B cell (primary cell): ENCODE results near the gene ATG7. TPM values are rescaled to one million over a fixed set of nuclear protein-coding genes. Genes with fewer than 3 reads are reported as not detected.

Source experiments
- ATAC-seq: fragments of 200-7000 bp; cut with Tn5 transposase; one replicate; pipeline ENCODE4 v1.10.0; 2021; ENCODE audit warnings: low read depth, mild to moderate bottlenecking, moderate number of reproducible peaks, moderate library complexity
- CTCF ChIA-PET: fragments of 350-600 bp; sonication (Branson Sonifier 250); formaldehyde crosslinking; loops from one replicate; lab custom pipeline; 2021; ENCODE audit warnings: antibody characterized with exemption, inconsistent platforms; lab: Charles Lee
- POLR2A ChIA-PET: fragments of 350-600 bp; sonication (Branson Sonifier 250); formaldehyde crosslinking; loops from one replicate; lab custom pipeline; 2021; ENCODE audit warnings: antibody characterized with exemption; lab: Charles Lee
- DNase-seq: peaks from one replicate; pipeline ENCODE4 v3.0.0; 2013
- H2AFZ ChIP-seq: 2 replicates; pipeline ENCODE4 v1.6.1; 2012; ENCODE audit warnings: mild to moderate bottlenecking, low read depth, low read length; ENCODE audit not compliant: insufficient read depth, poor library complexity, severe bottlenecking
- H3K27ac ChIP-seq, 2 donors: 1 replicate in 1 of 2; 2 replicates in 1 of 2; pipeline ENCODE4 v1.5.1; 2012 to 2013; ENCODE audit warnings: low read length in 2 of 2, mild to moderate bottlenecking in 2 of 2, moderate library complexity in 1 of 2
- H3K27me3 ChIP-seq, 4 experiments: fragments of 200-600 bp in 1 of 4; sonication (generic) in 1 of 4; replicated peaks in 1 of 4; 1 replicate in 2 of 4; 2 replicates in 2 of 4; pipeline versions ENCODE4 v1.6.1 to v1.7.0; 2013 to 2016; ENCODE audit warnings: low read length in 3 of 4, mild to moderate bottlenecking in 2 of 4, mixed read lengths in 1 of 4, moderate library complexity in 1 of 4; ENCODE audit not compliant: insufficient read depth in 4 of 4, control insufficient read depth in 3 of 4; ENCODE audit errors: control extremely low read depth in 1 of 4
- H3K36me3 ChIP-seq, 2 experiments: replicated peaks in 1 of 2; 1 replicate in 1 of 2; 2 replicates in 1 of 2; pipeline versions ENCODE4 v1.6.1 to v1.7.1; 2013; ENCODE audit warnings: low read length in 1 of 2; ENCODE audit not compliant: insufficient read depth in 2 of 2, control insufficient read depth in 1 of 2; ENCODE audit errors: control extremely low read depth in 1 of 2, extremely low read depth in 1 of 2
- H3K4me1 ChIP-seq, 2 donors: fragments of 200-600 bp in 1 of 2; sonication (generic) in 1 of 2; 1 replicate in 1 of 2; 2 replicates in 1 of 2; pipeline versions ENCODE4 v1.5.1 to v1.6.1; 2013 to 2017; ENCODE audit warnings: low read length in 2 of 2; ENCODE audit not compliant: control insufficient read depth in 2 of 2, insufficient read depth in 2 of 2
- H3K4me2 ChIP-seq: replicated peaks from 2 replicates; pipeline ENCODE3; 2012; ENCODE audit warnings: mild to moderate bottlenecking, low read depth, low read length; ENCODE audit not compliant: poor library complexity, severe bottlenecking
- H3K4me3 ChIP-seq, 5 experiments: fragments of 200-600 bp in 1 of 5; sonication (generic) in 1 of 5; 1 replicate in 3 of 5; 2 replicates in 2 of 5; pipeline versions ENCODE4 v1.5.1 to v1.7.0; 2011 to 2016; ENCODE audit warnings: low read length in 4 of 5, mild to moderate bottlenecking in 4 of 5, low read depth in 2 of 5, control low read depth in 1 of 5, moderate library complexity in 1 of 5; ENCODE audit not compliant: insufficient read depth in 1 of 5; ENCODE audit errors: control extremely low read depth in 1 of 5, extremely low read depth in 1 of 5
- H3K79me2 ChIP-seq: fragments of 200-600 bp; sonication (generic); one replicate; pipeline ENCODE4 v1.6.0; 2016; ENCODE audit warnings: low read length; ENCODE audit not compliant: control insufficient read depth, insufficient read depth
- H3K9ac ChIP-seq: fragments of 200-600 bp; sonication (generic); 2 replicates; pipeline ENCODE4 v1.6.1; 2017; ENCODE audit warnings: mild to moderate bottlenecking, low read length, moderate library complexity
- H3K9me3 ChIP-seq, 3 donors: one replicate each; pipeline versions ENCODE4 v1.6.1 to v1.7.1; 2013; ENCODE audit warnings: low read length in 2 of 3; ENCODE audit not compliant: control insufficient read depth in 2 of 3, insufficient read depth in 1 of 3; ENCODE audit errors: control extremely low read depth in 1 of 3
- H4K20me1 ChIP-seq: 2 replicates; pipeline ENCODE4 v1.6.0; 2012; ENCODE audit warnings: mild to moderate bottlenecking, low read length; ENCODE audit not compliant: insufficient read depth, control insufficient read depth, poor library complexity, severe bottlenecking
- H3K27ac Mint-ChIP-seq: one replicate; pipeline ENCODE4 v1.8.0; 2021; ENCODE audit warnings: mixed read lengths
- H3K27me3 Mint-ChIP-seq: one replicate; pipeline ENCODE4 v1.8.0; 2021; ENCODE audit warnings: mixed read lengths
- H3K4me1 Mint-ChIP-seq: one replicate; pipeline ENCODE4 v1.8.0; 2021; ENCODE audit warnings: mixed read lengths
- H3K4me3 Mint-ChIP-seq: one replicate; pipeline ENCODE4 v1.8.0; 2021; ENCODE audit warnings: mixed read lengths
- H3K9me3 Mint-ChIP-seq: one replicate; pipeline ENCODE4 v1.8.0; 2022; ENCODE audit warnings: mixed read lengths; ENCODE audit not compliant: insufficient read depth
- EZH2 ChIP-seq: IDR thresholded peaks from 2 replicates; pipeline ENCODE4 v1.6.1; 2012; ENCODE audit warnings: borderline replicate concordance, low read depth, mild to moderate bottlenecking, moderate library complexity, low read length; ENCODE audit not compliant: insufficient read depth, poor library complexity, severe bottlenecking
- whole genome bisulfite sequencing: methylation state at CpG from one replicate; pipeline ENCODE4 v1.1.5; 2013; ENCODE audit warnings: missing lambda C conversion rate; ENCODE audit not compliant: insufficient coverage; 5-methylcytosine and 5-hydroxymethylcytosine counted together
- intact Hi-C: fragments of 100-400 bp; cut with micrococcal nuclease; formaldehyde crosslinking; loops from one replicate; pipeline ENCODE4 v1.10.0; 2022
- polyA plus RNA-seq: library from polyadenylated mRNA; depleted of rRNA; stranded (reverse); fragments of >200 nt; gene quantifications from 2 replicates; pipeline ENCODE4 v1.2.3, GENCODE V29; 2012
- total RNA-seq, 2 donors: library from RNA; stranded (reverse); fragments of 120-200 nt in 1 of 2; gene quantifications; 1 replicate in 1 of 2; 2 replicates in 1 of 2; pipeline versions ENCODE4 v1.2.3 to v1.2.4, GENCODE V29; 2013 to 2022
- TF ChIP-seq, protein P1 (sequence below): fragments of 200-600 bp; IDR thresholded peaks from one replicate; pipeline ENCODE4 v1.8.0; 2022; ENCODE audit warnings: antibody characterized with exemption, mild to moderate bottlenecking

Gene ATG7
- total and polyA plus RNA-seq, 2 donors (not counting 1 experiment from before 2014, with no cell fraction given) = 13.9 to 66.4 TPM

DNA sequence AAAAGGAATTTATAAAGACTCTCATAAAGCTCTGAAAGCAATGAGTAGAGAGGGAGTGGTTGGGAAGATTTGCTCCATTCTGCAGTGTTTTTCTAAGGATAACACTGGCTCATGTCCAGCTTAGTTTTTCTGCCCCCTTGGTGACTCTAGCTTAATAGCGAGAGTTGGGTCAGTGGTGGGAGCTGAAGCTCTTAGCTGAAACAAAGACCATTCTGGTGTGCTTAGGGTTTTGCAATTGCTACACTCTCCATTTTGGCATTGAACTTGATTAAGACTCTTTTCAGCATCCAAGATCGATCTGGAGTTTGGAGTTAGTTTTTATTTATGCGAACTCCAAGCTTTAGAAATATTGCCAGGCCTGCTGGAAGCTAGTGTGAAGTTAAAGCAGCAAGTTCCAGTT is 98.0 kb downstream of the ATG7 start:
- Mint-ChIP-seq H3K4me1 (no peaks in the 10 kb centered on the region), H3K27me3 (no peaks in the 10 kb centered on the region), H3K27ac (no peak overlapping the region), H3K4me3 (no peak overlapping the region), H3K9me3 (no peaks in the 10 kb centered on the region)
- ATAC-seq (no peak), DNase-seq (no peak)
- no peaks in the 10 kb centered on the region for H3K79me2 ChIP-seq
- H3K36me3 ChIP-seq = peaks cover 6 to 29% of the 10 kb centered on the region in 2 experiments
- H3K4me2 ChIP-seq = no peak overlapping the region
- no peak overlapping the region for H3K27ac ChIP-seq
- H2AFZ ChIP-seq = no peak overlapping the region
- no peaks in the 10 kb centered on the region for H4K20me1 ChIP-seq
- H3K4me1 ChIP-seq = no peaks in the 10 kb centered on the region
- WGBS = 100% methylated on average over 2 of the region's 3 CpGs
- POLR2A ChIA-PET = no interaction called here
- no peak for TF ChIP-seq EZH2
- TF ChIP-seq, protein P1, sequence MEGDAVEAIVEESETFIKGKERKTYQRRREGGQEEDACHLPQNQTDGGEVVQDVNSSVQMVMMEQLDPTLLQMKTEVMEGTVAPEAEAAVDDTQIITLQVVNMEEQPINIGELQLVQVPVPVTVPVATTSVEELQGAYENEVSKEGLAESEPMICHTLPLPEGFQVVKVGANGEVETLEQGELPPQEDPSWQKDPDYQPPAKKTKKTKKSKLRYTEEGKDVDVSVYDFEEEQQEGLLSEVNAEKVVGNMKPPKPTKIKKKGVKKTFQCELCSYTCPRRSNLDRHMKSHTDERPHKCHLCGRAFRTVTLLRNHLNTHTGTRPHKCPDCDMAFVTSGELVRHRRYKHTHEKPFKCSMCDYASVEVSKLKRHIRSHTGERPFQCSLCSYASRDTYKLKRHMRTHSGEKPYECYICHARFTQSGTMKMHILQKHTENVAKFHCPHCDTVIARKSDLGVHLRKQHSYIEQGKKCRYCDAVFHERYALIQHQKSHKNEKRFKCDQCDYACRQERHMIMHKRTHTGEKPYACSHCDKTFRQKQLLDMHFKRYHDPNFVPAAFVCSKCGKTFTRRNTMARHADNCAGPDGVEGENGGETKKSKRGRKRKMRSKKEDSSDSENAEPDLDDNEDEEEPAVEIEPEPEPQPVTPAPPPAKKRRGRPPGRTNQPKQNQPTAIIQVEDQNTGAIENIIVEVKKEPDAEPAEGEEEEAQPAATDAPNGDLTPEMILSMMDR = no peak
- H3K9ac ChIP-seq = no peak overlapping the region
- no peaks in the 10 kb centered on the region for H3K27me3 ChIP-seq
- CTCF ChIA-PET = interaction anchor here (0.7 to 1.0 kb wide), 3 partner anchors 9 to 281 kb away, joined by 3 to 5 read pairs (median 4); no protein-coding TSS in a partner anchor
- intact Hi-C loops = no loop called here
- H3K9me3 ChIP-seq = no peaks in the 10 kb centered on the region
- no peak overlapping the region for H3K4me3 ChIP-seq

DNA sequence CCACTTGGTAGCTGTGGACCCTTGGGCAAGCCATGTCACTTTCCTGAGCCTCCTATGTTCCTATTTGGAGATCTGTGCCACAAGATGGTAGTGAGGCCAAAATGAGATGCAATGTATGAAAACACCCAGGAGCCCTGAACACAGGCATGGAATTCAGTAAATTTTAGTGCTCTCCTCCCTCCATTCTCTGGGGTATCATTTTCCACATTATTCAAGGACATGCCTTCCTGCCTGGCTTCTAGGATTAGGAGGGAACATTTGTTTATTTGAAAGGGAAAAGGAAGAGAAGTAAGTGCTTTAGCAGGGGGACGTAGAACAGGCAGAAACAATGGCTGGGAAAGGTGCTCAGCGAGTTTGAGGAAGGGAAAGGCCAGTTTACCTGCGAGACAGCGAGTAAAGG is 98.8 kb downstream of the ATG7 start:
- ATAC-seq = no peak
- ChIA-PET POLR2A (no interaction called here), CTCF (interaction anchor here (1.0 kb wide), 2 partner anchors 8 to 280 kb away, joined by 4 to 5 read pairs; no protein-coding TSS in a partner anchor)
- Mint-ChIP-seq H3K9me3 (no peaks in the 10 kb centered on the region), H3K27ac (no peak overlapping the region), H3K27me3 (no peaks in the 10 kb centered on the region), H3K4me1 (no peaks in the 10 kb centered on the region), H3K4me3 (no peak overlapping the region)
- Histone ChIP-seq H3K9ac (no peak overlapping the region), H3K79me2 (no peaks in the 10 kb centered on the region), H3K4me2 (no peak overlapping the region), H3K36me3 (peaks cover 6 to 23% of the 10 kb centered on the region in 2 experiments), H3K4me1 (no peaks in the 10 kb centered on the region), H3K9me3 (no peaks in the 10 kb centered on the region), H3K27me3 (no peaks in the 10 kb centered on the region), H3K4me3 (no peak overlapping the region), H2AFZ (no peak overlapping the region), H3K27ac (no peak overlapping the region), H4K20me1 (no peaks in the 10 kb centered on the region)
- intact Hi-C loops = no loop called here
- DNase-seq = no peak
- no peak for TF ChIP-seq EZH2
- TF ChIP-seq, protein P1 = no peak
- WGBS = 100% methylated on average over 4 of the region's 4 CpGs
